T-helper 1 cell treated with Interleukin-12 subunit alpha and Interleukin-12 subunit beta and Interleukin-4 antibody, amounts not matched to agents 30 ng/mL and 1 ng/mL, for 36 hours (primary cell): ENCODE measurements around the gene SNTB2. TPM values are rescaled to one million over a fixed set of nuclear protein-coding genes. Genes with fewer than 3 reads are reported as not detected.
"Not testable (repeated sequence)": the region's sequence is repeated elsewhere in the genome, so short reads cannot be mapped to it uniquely, and the experiment has no call there.

Experiments
- intact Hi-C: fragments of 100-400 bp; cut with micrococcal nuclease; formaldehyde crosslinking; loops from one replicate; pipeline ENCODE4 v1.15.1; 2024
- total RNA-seq: library from RNA; stranded (reverse); gene quantifications from 2 replicates; pipeline ENCODE4 v1.2.3, GENCODE V29; 2022

Gene SNTB2
- total RNA-seq: 18.5 and 19.3 TPM in 2 replicates

DNA sequence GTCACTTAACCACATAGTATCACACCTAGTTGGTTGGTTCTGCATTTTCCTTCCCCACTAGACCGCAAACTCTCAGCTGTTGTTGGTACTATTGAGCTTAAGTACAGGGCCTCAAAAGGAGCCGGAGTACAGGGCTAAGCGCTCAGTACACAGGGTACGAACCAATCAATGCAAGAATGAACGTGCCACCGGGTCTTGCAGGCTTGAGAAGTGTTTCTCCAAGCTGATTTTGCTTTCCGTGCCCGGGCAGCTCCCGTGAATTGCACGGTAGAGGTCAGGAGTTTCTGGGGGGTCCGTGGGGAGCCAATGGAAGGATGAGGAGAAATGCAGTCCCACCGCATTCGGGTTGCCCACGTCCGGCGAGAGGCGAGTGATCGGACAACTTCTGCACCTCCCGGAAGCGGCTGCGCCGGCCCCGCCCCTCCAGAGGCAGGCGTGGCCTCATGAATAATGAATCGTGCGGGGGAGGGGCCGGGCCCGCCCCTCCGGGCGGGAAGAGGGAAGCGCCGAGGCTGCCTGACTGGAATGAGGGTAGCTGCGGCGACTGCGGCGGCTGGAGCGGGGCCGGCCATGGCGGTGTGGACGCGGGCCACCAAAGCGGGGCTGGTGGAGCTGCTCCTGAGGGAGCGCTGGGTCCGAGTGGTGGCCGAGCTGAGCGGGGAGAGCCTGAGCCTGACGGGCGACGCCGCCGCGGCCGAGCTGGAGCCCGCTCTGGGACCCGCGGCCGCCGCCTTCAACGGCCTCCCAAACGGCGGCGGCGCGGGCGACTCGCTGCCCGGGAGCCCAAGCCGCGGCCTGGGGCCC is at the start of gene SNTB2:
Gene SNTB2, plus strand, starts transcription at position 523 of the 804 bp plus-strand sequence. Its CDS starts 3 bp downstream, at position 526.
- intact Hi-C loops: loop anchor here (1.0 to 5.0 kb wide), 11 partner anchors 21 to 1065 kb away; partner anchors contain the start of genes COG8, EXOSC6, NFAT5 and NIP7

DNA sequence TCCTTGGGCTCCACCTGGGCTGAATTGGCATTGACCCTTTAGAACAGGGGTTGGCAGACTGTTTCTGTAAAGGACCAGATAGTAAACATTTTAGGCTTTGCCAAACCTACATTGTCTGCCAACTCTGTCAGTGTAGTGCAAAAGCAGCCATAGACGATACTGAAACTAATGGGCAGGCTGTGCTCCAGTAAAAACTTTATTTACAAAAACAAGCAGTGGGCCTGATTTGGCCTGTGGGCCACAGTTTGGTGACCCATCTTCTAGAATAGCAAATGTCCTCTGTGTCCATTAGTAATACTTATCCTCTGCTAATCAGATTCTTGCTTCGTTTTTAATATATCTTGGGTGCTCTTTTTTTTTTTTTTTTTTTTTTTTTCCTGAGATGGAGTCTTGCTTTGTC is 48.4 kb upstream of the SNTB2 start:
- intact Hi-C loops: no loop called here

DNA sequence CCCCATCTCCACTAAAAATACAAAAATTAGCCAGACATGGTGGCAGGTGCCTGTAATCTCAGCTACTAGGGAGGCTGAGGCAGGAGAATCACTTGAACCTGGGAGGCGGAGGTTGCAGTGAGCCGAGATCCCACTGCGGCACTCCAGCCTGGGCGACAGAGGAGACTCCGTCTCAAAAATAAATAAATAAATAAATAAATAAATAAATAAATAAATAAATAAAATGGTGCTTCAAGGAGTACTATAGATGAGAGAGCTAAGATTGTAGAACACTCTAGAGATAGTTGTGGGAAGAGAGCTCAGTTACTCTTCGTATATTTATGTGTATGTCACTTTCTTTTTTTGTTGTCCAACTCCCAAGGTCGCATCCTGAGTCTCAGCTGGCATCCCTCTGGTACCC is 47.5 kb upstream of the SNTB2 start:
- intact Hi-C loops: not testable (repeated sequence)

DNA sequence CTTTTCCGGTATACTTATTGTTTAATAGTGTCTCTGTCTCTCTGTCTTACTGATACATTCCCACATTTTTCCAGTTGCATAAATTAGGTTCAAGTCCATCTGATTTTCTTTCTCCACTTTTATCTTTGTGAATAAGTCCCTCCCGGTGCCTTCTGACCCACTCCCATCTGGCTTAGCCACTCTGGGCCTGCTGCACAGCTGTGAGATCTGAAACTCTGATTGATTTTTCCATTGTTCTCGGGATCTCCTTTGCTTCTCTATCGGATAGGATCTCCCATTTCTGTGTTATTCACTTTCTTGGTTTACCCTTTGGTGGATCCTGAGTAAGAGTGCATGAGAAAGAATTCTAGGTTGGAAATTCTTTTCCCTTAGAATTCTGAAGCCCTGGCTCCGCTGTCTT is 46.0 kb upstream of the SNTB2 start:
- intact Hi-C loops: no loop called here

DNA sequence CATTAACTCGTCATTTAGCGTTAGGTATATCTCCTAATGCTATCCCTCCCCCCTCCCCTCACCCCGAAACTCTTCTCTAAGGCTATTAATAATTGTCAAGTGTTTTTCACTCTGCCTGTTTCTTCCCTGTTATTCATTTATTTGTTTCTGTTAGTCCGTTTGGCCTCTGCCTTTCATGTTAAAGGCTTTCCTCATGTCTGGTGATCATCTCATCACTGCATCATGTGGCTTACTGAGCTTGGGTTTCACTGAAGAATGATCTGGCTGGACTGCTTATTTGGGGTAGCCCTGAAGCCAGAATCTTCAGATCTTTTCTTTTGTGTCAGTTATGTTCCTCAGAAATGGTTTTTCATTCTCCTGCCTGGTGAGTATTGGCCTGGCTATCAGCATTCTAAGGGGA is 45.0 kb upstream of the SNTB2 start:
- intact Hi-C loops: no loop called here

DNA sequence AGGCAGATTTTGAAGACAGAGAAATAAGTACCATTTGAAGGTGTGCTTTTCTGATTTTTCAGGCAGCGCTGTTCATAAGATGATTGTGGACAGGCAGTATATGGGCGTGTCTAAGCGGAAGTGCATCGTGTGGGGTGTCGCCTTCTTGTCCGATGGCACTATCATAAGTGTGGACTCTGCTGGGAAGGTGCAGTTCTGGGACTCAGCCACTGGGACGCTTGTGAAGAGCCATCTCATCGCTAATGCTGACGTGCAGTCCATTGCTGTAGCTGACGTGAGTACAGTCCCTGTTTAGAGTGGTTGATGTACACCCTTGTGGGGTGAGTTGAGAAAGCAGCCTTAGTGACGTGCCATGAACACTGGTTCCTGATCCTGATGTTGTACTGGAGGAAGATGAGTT is 43.8 kb upstream of the SNTB2 start:
- intact Hi-C loops: no loop called here

DNA sequence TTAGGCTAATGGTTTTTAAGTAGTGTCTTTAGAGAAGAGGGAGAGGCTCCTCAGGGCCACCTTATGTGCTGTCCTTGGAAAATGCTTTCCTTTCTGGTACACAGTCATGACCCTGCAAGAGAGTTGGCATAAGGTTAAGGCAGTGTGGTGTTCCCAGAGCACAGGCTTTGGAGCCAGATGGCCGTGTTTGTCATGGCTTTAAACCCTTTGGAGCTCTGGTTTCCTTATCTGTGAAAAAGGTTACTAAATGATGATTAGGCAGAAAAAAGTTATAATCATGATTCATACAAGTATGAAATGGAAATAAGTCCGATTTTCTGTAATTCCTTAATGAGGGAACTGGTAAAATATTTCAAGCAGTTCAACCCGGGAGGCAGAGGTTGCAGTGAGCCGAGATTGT is 41.3 kb upstream of the SNTB2 start:
- intact Hi-C loops: no loop called here

DNA sequence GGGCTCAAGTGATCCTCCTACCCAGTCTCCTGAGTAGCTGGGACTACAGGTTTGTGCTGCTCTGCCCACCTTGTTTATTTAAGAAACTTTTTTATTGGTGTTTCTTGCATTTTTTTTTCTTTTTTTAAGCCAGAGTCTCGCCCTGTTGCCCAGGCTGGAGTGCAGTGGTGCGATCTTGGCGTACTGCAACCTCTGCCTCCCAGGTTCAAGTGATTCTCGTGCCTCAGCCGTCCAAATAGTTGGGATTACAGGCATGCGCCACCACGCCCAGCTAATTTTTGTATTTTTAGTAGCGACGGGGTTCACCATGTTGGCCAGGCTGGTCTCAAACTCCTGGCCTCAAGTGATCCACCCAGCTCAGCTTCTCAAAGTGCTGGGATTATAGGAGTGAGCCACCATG is 37.3 kb upstream of the SNTB2 start:
- intact Hi-C loops: loop anchor here (1.0 kb wide), 3 partner anchors 17 to 138 kb away; partner anchors contain the start of genes CHTF8 and UTP4

DNA sequence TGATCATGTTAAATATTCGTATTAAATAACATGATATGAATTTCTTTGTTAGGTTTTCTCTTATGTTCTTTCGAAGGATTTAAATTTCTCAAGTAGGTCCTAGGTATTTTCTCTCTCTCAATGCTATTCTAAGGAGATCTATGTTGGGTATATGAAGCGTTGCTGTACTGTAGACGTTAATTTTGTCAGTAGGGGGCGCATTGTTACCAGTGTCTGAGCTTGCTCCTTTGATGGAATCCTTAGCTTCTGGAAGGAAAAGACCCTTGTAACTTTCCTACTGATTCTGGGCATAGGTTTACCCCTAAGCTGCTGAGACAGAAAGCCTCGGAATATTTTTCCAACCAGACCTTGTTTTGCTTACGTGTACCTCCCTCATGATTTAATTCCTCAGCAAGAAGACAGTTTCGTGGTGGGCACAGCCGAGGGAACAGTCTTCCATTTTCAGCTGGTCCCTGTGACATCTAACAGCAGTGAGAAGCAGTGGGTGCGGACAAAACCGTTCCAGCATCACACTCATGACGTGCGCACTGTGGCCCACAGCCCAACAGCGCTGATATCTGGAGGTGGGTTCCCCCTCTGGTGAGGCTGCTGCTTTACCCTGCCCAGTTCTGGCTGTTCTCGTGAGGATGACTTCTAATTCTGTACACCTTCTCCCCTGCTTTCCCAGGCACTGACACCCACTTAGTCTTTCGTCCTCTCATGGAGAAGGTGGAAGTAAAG is 36.7 kb upstream of the SNTB2 start:
- intact Hi-C loops: loop anchor here (1.0 kb wide), 3 partner anchors 18 to 137 kb away; partner anchors contain the start of genes CHTF8 and UTP4

DNA sequence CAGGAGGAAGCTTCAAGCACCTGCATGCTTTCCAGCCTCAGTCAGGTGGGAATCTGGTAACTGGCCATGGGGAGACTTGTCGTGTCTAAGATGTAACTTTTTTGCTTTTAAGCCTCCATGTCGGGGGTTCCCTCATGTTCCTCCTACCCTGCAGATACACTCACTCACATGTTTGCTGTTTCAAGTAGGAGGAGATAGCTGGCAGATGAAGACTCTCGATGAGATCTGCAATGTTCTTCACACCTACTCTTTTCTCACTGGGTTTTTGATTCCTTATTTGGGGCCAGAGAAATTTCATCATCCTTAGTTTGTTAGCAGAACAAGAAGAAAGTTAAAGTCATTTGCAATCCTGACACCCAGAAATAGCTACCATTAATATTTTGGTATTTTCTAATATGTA is 29.8 kb upstream of the SNTB2 start:
- intact Hi-C loops: no loop called here

DNA sequence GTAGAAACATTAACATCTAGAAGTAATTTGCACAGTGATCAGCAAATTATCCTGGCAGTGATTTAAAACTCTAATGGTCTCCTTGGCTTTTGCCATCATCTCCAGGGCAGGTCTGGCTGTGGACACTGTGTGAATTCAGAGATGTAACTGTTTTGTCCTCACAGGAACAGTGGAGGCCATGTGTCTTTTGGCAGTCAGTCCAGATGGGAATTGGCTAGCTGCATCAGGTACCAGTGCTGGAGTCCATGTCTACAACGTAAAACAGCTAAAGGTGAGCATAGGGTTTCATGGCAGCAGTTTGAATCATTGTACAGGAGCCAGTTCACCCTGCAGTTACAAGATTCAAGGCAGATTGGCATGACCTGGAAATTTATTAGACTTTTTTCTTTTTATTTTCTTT is 26.8 kb upstream of the SNTB2 start:
- intact Hi-C loops: no loop called here

DNA sequence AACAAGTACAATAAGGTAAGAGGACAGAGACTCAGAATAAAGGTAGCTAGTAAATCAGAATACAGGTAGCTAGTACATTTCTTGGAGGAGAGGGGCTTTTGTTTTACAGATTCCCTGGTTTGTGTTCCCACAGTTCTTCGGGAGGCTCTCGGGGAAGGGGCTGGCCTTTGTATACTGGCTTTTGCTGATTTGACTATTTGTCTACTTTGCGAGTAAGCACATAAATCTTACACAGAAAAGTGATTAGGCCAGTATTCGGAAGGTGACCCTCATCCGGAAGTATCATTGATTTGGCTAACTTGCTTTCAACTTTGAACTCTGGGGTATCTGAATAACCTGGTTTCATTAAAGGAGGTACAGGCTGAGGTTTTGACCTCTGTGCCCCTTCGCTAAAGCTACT is 21.4 kb upstream of the SNTB2 start:
- intact Hi-C loops: no loop called here

DNA sequence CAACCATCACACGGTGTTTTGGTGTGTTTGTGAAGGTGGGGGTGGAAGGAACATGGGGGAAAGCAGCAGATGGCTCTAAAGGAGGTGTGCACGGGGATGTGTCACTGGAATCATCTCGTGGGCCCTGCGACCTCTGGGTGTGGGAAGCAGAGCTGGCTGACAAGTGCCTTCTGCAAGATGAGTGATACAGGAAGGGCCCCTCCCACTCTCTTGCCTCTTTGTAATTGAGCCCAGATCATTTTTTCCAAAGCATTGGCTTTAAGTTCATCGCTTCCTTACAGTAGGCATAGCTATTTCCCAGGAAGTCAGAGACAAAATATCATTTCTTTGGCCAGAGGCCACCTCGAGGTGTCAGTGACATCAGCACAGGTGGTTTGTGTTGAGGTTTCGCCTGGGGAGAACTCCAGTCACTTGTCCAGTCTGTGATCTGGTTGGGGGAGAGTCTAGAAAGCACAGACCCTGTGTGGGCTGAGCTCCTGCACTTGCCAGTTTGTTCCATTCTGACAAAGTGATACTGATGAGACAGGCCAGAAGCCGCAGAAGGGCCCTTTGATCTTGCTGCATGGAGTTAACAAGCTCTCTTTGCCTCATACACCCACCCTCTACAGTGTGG is 20.6 kb upstream of the SNTB2 start:
- intact Hi-C loops: loop anchor here (1.0 kb wide), 3 partner anchors 20 to 121 kb away; partner anchors contain the start of genes CHTF8 and UTP4

DNA sequence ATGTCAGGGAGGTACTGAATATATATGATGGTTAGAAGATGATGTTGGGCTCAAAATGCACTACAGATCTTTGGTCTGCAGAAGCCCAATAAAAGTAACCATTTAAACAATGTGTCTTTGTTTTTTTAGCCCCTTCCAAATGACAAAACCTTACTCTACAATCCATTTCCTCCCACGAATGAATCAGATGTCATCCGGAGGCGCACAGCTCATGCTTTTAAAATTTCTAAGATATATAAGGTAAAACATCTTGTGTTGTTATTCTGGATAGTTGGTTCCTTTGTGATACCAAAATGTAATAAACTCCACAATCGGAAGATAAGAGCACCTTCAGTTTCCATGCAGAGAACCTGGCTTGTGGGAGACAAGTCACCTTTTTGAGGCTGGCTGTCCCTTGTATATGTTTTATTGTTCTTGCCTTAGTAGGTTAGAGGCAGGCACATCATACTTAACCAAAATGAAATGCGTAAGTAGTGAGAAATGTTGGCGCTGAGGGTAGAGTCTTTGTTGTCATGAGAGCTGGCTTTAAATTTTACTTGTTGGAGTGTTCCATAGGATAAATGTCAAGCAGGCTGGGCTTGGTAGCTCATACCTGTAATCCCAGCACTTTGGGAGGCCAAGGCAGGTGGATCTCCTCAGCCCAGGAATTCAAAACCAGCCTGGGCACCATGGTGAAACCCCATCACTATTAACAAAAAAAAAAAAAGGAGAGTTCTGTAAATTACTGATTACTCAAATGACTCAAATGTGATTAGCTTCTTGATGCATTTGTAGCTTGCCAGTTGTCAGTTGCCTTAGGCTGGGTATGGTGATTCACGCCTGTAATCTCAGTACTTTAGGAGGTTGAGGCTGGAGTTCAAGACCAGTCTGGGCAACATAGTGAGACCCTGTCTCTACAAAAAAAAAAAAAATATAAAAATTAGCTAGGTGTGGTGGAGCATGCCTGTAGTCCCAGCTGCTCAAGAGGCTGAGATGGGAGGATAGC is 19.7 kb upstream of the SNTB2 start:
- intact Hi-C loops: loop anchor here (1.0 kb wide), 3 partner anchors 19 to 120 kb away; partner anchors contain the start of genes CHTF8 and UTP4

DNA sequence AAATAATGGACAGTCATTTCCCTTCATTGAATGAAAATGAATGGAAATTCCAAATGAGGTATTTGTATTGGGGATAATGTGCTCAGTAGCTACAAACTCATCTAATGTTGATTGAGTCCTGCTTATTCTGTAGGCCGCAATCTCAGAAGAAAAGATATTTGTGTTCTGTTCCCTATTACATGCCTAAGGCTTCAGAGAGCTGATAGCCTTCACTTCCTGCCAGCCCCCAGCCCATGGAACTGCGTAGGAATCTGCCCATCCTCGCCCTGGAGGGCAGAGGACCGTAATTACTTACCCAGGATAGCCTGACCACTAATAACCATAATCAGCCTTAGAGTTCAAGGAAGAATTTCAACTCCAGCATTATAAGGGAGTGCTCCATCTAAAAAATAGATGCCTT is 17.9 kb upstream of the SNTB2 start:
- intact Hi-C loops: no loop called here

DNA sequence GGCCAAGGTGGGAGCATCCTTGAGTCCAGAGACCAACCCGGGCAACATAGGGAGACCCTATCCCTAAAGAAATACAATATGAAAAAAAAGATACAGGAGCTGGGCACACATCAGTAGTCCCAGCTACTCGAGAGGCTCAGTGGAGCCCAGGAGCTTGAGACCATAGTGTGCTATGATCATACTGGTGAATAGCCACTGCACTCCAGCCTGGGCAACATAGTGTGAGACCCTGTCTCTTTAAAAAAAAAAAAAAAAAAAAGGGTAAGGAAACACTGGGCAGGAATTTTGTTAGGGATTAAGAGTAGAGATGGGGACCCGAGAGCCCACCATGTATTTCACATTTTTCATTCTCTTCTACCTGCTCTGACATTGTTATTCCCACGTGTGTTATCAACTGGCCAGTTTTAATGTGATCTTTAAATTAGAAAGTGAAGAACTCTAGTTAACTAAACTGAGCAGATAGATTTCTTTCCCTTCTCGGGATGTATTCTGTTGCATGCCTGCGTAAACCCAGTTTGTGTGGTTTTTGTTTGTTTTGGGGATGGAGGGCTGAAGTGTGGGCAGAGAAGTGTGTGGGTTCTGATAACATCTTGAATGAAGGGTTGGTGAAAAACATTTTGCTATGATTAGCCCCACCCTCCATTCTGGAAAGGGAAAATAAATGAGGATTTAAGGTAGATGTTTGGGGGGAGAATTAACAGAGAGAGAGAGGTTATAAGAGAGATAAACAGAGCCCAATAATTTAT is 17.2 kb upstream of the SNTB2 start:
- intact Hi-C loops: no loop called here

DNA sequence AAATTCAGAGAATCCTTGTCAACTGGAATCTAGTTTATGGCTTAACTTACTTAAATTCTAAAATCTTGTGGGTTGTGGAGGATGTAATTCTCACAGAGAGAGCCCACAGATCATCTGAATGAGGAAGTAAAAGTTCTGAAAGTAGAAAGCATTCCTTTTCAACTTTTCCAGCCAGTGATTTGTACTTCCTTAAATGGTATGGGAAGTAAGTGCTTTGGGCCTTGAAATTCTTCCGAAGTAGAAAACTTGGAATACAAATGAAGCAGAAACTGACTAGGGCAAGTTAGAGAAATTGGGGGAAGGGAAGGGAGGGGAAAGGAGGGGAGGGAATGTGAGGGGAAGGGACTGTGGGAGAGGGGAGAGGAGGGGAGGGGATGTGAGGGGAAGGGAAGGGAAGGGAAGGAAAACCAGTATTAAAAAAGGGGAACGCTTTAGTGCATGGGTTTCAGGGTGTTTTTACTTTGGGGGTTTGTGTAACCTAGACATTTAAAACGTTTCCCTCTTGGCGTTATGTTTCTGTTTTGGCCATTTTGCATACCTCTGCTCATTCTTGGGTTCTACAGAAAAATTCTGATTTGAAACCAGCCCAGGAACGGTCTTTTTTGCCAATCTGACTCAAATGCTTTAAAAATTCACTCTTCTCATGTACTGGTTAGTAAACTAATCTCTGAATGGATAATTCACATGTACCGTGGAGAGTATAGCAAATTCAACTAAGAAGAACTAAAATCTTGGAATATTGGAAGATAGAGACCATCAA is 15.5 kb upstream of the SNTB2 start:
- intact Hi-C loops: no loop called here

DNA sequence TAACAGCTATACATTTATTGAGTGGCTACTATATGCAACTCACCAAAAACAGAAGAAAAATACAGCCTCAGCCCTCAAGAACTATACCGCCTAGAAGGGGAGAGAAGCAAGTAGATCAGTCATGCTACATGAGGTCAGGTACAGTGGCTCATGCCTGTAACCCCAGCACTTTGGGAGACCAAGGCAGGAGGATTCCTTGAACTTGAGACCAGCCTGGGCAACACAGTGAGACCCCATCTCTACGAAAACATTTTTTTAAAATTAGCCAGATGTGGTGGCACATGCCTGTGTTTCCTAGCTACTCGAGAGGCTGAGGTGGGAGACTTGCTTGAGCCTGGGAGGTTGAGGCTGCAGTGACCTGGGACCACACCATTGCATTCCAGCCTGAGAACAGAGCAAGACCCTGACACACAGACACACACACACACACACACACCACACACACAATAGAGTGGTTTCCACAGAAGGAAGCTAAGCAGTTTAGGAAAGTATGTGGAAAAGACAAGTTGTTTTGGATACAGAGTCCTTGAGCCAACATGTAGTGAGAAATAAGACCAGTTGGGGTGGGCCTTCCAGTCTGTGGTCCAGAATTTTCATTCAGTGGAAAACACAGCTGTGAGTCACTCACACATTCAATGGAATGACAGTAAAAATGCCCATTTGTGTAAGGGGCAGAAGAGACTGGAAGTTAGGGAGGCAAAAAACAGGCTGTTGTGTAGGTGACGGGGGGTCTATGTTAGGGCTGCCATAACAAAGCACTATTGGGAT is 10.7 kb upstream of the SNTB2 start:
- intact Hi-C loops: no loop called here
